Liver (tissue), 9 donors: Measurements from ENCODE around the gene IKZF3. TPM values are rescaled to one million over a fixed set of nuclear protein-coding genes. Genes with fewer than 3 reads are reported as not detected.

Experiments used
- DNase-seq: peaks from one replicate; pipeline ENCODE4 v3.0.0-alpha.2; 2017; ENCODE audit warnings: low spot score
- H3K27ac ChIP-seq, 2 donors: one replicate each; pipeline ENCODE4 v1.7.0; 2013; ENCODE audit warnings: inconsistent platforms in 2 of 2, low read length in 2 of 2, control low read depth in 1 of 2, low read depth in 1 of 2, mild to moderate bottlenecking in 1 of 2
- H3K27me3 ChIP-seq, 4 donors: one replicate each; pipeline versions ENCODE4 v1.6.1 to v1.7.0; 2013; ENCODE audit warnings: low read length in 3 of 4, inconsistent platforms in 1 of 4, mild to moderate bottlenecking in 1 of 4, moderate library complexity in 1 of 4; ENCODE audit not compliant: control insufficient read depth in 4 of 4, insufficient read depth in 4 of 4
- H3K36me3 ChIP-seq, 4 donors: one replicate each; pipeline versions ENCODE4 v1.6.1 to v1.7.0; 2013; ENCODE audit warnings: low read length in 3 of 4, mild to moderate bottlenecking in 3 of 4, low read depth in 1 of 4, moderate library complexity in 1 of 4; ENCODE audit not compliant: control insufficient read depth in 4 of 4, insufficient read depth in 3 of 4
- H3K4me1 ChIP-seq, 4 donors: one replicate each; pipeline versions ENCODE4 v1.6.1 to v1.7.0; 2013; ENCODE audit warnings: low read length in 3 of 4, mild to moderate bottlenecking in 3 of 4, moderate library complexity in 1 of 4; ENCODE audit not compliant: control insufficient read depth in 4 of 4, insufficient read depth in 4 of 4
- H3K4me3 ChIP-seq, 3 donors: one replicate each; pipeline versions ENCODE4 v1.6.1 to v1.7.0; 2013; ENCODE audit warnings: low read length in 3 of 3, control low read depth in 1 of 3, low read depth in 1 of 3, mild to moderate bottlenecking in 1 of 3
- H3K9ac ChIP-seq, 2 donors: one replicate each; pipeline ENCODE4 v1.7.0; 2013; ENCODE audit warnings: low read length in 2 of 2, mild to moderate bottlenecking in 2 of 2, moderate library complexity in 2 of 2, control low read depth in 1 of 2, low read depth in 1 of 2
- H3K9me3 ChIP-seq, 4 donors: one replicate each; pipeline versions ENCODE4 v1.6.1 to v1.7.0; 2013; ENCODE audit warnings: low read length in 3 of 4; ENCODE audit not compliant: control insufficient read depth in 4 of 4
- EGR1 ChIP-seq, 2 donors: IDR thresholded peaks; 2 replicates each; pipeline ENCODE4 v1.6.1; 2016 to 2018; ENCODE audit warnings: antibody characterized with exemption in 2 of 2, low read depth in 2 of 2
- FOXA1 ChIP-seq: IDR thresholded peaks from 2 replicates; pipeline ENCODE4 v1.6.1; 2016; ENCODE audit warnings: antibody characterized with exemption
- FOXA2 ChIP-seq: IDR thresholded peaks from 2 replicates; pipeline ENCODE4 v1.6.1; 2016; ENCODE audit warnings: antibody characterized with exemption
- GABPA ChIP-seq, 2 donors: IDR thresholded peaks in 1 of 2; conservative IDR thresholded peaks in 1 of 2; 2 replicates each; pipeline ENCODE4 v1.6.1; 2016; ENCODE audit warnings: antibody characterized with exemption in 2 of 2, mild to moderate bottlenecking in 1 of 2, moderate library complexity in 1 of 2
- HNF4A ChIP-seq, 2 donors: conservative IDR thresholded peaks; 2 replicates each; pipeline ENCODE4 v1.6.1; 2016; ENCODE audit warnings: antibody characterized with exemption in 2 of 2, mild to moderate bottlenecking in 2 of 2
- HNF4G ChIP-seq: IDR thresholded peaks from 2 replicates; pipeline ENCODE4 v1.6.1; 2016; ENCODE audit warnings: antibody characterized with exemption
- JUND ChIP-seq, 2 donors: IDR thresholded peaks; 2 replicates each; pipeline ENCODE4 v1.6.1; 2016; ENCODE audit warnings: antibody characterized with exemption in 2 of 2
- NR2F2 ChIP-seq: IDR thresholded peaks from 2 replicates; pipeline ENCODE4 v1.6.1; 2016; ENCODE audit warnings: antibody characterized with exemption
- RAD21 ChIP-seq, 2 donors: IDR thresholded peaks; 2 replicates each; pipeline ENCODE4 v1.6.1; 2016; ENCODE audit warnings: antibody characterized with exemption in 2 of 2, mild to moderate bottlenecking in 2 of 2
- RXRA ChIP-seq, 2 donors: IDR thresholded peaks; 2 replicates each; pipeline ENCODE4 v1.6.1; 2017 to 2018; ENCODE audit warnings: antibody characterized with exemption in 2 of 2, mild to moderate bottlenecking in 1 of 2
- SP1 ChIP-seq: IDR thresholded peaks from 2 replicates; pipeline ENCODE4 v1.6.1; 2018; ENCODE audit warnings: antibody characterized with exemption, mild to moderate bottlenecking
- TAF1 ChIP-seq: conservative IDR thresholded peaks from 2 replicates; pipeline ENCODE4 v1.6.1; 2016; ENCODE audit warnings: antibody characterized with exemption, mild to moderate bottlenecking
- YY1 ChIP-seq: IDR thresholded peaks from 2 replicates; pipeline ENCODE4 v1.6.1; 2016; ENCODE audit warnings: antibody characterized with exemption, mild to moderate bottlenecking
- WGBS: extraction: QIAGEN DNeasy Blood & Tissue Kit; methylation state at CpG from one replicate; pipeline ENCODE4 v1.1.7; 2013; 5-methylcytosine and 5-hydroxymethylcytosine counted together
- polyA plus RNA-seq, 2 donors: library from polyadenylated mRNA; stranded (reverse) in 1 of 2; unstranded in 1 of 2; fragments of 200-250 nt in 1 of 2; fragments of >200 nt in 1 of 2; fragmentation: Nextera tagmentation in 1 of 2; extraction: Ambion mirVana in 1 of 2; gene quantifications; one replicate each; pipeline versions ENCODE4 v1.2.1 to v1.2.3, GENCODE V29; 2013 to 2015
- total RNA-seq, 2 donors: library from RNA; depleted of rRNA; stranded (reverse); fragments of >200 nt; gene quantifications; one replicate each; pipeline ENCODE4 v1.2.3, GENCODE V29; 2014
- TF ChIP-seq, protein P1 (sequence below): fragments of 150-350 bp; IDR thresholded peaks from 2 replicates; pipeline ENCODE4 v1.5.1; 2017; ENCODE audit warnings: improper control_type of control experiment, low read depth, low read length; ENCODE audit not compliant: missing input control
- TF ChIP-seq, protein P2 (sequence below): IDR thresholded peaks from 2 replicates; pipeline ENCODE4 v1.6.1; 2016; ENCODE audit warnings: antibody characterized with exemption
- TF ChIP-seq, protein P3 (sequence below): IDR thresholded peaks from 2 replicates; pipeline ENCODE4 v1.6.1; 2016; ENCODE audit warnings: antibody characterized with exemption, mild to moderate bottlenecking
- TF ChIP-seq, protein P4 (sequence below): IDR thresholded peaks from 2 replicates; pipeline ENCODE4 v1.6.1; 2016; ENCODE audit warnings: antibody characterized with exemption
- TF ChIP-seq, protein P5 (sequence below): IDR thresholded peaks from 2 replicates; pipeline ENCODE4 v1.6.1; 2016; ENCODE audit warnings: antibody characterized with exemption
- donor health status: healthy.
- donor health status: healthy.
- donor health status: healthy.
- donor health status: healthy.
- donor health status: healthy.

The IKZF3 gene
- total and polyA plus RNA-seq, 4 donors = 0.32 to 2.3 (median 0.83) TPM

DNA sequence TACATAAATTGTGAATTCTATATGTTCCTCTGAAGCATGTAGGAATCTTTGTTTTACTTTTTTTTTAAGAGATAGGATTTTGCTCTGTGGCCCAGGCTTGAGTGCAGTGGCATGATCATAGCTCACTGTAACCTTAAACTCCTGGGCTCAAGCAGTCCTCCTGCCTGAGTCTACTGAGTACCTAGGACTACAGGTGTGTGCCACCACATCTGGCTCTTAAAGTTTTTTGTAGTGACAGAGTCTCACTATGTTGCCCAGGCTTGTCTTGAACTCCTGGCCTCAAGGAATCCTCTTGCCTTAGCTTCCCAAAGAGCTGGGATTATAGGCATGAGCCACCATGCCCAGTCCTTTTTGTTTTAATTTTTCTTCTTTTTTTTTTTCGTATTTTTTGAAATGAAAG lies 25.3 kb downstream of the IKZF3 start:
- H3K36me3 ChIP-seq = no peaks in the 10 kb centered on the region
- H3K9ac ChIP-seq = no peak overlapping the region
- H3K27ac ChIP-seq = no peak overlapping the region
- no peaks in the 10 kb centered on the region for H3K9me3 ChIP-seq
- DNase-seq = no peak
- H3K4me3 ChIP-seq = no peak overlapping the region
- WGBS = 86% methylated on average over 1 of the region's 1 CpG
- peaks cover 0 to 1% (median 0%) of the 10 kb centered on the region in 4 donors for H3K4me1 ChIP-seq
- H3K27me3 ChIP-seq = no peaks in the 10 kb centered on the region
- TF ChIP-seq FOXA2 (no peak), JUND (IDR thresholded peaks at IDR 0.05) (no peak), NR2F2 (no peak), HNF4G (no peak), FOXA1 (no peak), RAD21 (IDR thresholded peaks at IDR 0.05) (no peak), EGR1 (IDR thresholded peaks at IDR 0.05; ENCODE audit: low read depth in 2 of 2) (no peak), SP1 (no peak), TAF1 (no peak), HNF4A (conservative IDR thresholded peaks at IDR 0.05) (no peak), GABPA (IDR thresholded peaks at IDR 0.05 in 1 of 2, conservative IDR thresholded peaks at IDR 0.05 in 1 of 2) (no peak), YY1 (no peak), RXRA (IDR thresholded peaks at IDR 0.05) (no peak)
- TF ChIP-seq, protein P1, sequence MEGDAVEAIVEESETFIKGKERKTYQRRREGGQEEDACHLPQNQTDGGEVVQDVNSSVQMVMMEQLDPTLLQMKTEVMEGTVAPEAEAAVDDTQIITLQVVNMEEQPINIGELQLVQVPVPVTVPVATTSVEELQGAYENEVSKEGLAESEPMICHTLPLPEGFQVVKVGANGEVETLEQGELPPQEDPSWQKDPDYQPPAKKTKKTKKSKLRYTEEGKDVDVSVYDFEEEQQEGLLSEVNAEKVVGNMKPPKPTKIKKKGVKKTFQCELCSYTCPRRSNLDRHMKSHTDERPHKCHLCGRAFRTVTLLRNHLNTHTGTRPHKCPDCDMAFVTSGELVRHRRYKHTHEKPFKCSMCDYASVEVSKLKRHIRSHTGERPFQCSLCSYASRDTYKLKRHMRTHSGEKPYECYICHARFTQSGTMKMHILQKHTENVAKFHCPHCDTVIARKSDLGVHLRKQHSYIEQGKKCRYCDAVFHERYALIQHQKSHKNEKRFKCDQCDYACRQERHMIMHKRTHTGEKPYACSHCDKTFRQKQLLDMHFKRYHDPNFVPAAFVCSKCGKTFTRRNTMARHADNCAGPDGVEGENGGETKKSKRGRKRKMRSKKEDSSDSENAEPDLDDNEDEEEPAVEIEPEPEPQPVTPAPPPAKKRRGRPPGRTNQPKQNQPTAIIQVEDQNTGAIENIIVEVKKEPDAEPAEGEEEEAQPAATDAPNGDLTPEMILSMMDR = no peak
- TF ChIP-seq, protein P2, sequence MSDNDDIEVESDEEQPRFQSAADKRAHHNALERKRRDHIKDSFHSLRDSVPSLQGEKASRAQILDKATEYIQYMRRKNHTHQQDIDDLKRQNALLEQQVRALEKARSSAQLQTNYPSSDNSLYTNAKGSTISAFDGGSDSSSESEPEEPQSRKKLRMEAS = no peak
- TF ChIP-seq, protein P3, sequence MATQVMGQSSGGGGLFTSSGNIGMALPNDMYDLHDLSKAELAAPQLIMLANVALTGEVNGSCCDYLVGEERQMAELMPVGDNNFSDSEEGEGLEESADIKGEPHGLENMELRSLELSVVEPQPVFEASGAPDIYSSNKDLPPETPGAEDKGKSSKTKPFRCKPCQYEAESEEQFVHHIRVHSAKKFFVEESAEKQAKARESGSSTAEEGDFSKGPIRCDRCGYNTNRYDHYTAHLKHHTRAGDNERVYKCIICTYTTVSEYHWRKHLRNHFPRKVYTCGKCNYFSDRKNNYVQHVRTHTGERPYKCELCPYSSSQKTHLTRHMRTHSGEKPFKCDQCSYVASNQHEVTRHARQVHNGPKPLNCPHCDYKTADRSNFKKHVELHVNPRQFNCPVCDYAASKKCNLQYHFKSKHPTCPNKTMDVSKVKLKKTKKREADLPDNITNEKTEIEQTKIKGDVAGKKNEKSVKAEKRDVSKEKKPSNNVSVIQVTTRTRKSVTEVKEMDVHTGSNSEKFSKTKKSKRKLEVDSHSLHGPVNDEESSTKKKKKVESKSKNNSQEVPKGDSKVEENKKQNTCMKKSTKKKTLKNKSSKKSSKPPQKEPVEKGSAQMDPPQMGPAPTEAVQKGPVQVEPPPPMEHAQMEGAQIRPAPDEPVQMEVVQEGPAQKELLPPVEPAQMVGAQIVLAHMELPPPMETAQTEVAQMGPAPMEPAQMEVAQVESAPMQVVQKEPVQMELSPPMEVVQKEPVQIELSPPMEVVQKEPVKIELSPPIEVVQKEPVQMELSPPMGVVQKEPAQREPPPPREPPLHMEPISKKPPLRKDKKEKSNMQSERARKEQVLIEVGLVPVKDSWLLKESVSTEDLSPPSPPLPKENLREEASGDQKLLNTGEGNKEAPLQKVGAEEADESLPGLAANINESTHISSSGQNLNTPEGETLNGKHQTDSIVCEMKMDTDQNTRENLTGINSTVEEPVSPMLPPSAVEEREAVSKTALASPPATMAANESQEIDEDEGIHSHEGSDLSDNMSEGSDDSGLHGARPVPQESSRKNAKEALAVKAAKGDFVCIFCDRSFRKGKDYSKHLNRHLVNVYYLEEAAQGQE = no peak
- TF ChIP-seq, protein P4, sequence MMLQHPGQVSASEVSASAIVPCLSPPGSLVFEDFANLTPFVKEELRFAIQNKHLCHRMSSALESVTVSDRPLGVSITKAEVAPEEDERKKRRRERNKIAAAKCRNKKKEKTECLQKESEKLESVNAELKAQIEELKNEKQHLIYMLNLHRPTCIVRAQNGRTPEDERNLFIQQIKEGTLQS = no peak
- TF ChIP-seq, protein P5, sequence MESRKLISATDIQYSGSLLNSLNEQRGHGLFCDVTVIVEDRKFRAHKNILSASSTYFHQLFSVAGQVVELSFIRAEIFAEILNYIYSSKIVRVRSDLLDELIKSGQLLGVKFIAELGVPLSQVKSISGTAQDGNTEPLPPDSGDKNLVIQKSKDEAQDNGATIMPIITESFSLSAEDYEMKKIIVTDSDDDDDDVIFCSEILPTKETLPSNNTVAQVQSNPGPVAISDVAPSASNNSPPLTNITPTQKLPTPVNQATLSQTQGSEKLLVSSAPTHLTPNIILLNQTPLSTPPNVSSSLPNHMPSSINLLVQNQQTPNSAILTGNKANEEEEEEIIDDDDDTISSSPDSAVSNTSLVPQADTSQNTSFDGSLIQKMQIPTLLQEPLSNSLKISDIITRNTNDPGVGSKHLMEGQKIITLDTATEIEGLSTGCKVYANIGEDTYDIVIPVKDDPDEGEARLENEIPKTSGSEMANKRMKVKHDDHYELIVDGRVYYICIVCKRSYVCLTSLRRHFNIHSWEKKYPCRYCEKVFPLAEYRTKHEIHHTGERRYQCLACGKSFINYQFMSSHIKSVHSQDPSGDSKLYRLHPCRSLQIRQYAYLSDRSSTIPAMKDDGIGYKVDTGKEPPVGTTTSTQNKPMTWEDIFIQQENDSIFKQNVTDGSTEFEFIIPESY = no peak
